Sciatic nerve (tissue), 2 donors: Measurements from ENCODE around the gene STIP1. TPM values are rescaled to one million over a fixed set of nuclear protein-coding genes. Genes with fewer than 3 reads are reported as not detected.

Experiments
- ATAC-seq: fragments of 200-7000 bp; cut with Tn5 transposase; one replicate; pipeline ENCODE4 v1.9.1; 2020; ENCODE audit warnings: mild to moderate bottlenecking, moderate library complexity
- DNase-seq: peaks from one replicate; pipeline ENCODE4 v3.0.0-alpha.2; 2020; ENCODE audit warnings: low spot score
- intact Hi-C: fragments of 100-400 bp; cut with DNase I; formaldehyde crosslinking; loops from one replicate; pipeline ENCODE4 v1.14.2; 2022
- total RNA-seq: library from RNA; stranded (reverse); fragmentation: NEBNext Ultra II Directional; extraction: Animal tissue kit (Norgen Biotek cat#: 25700); gene quantifications from one replicate; pipeline ENCODE4 v1.2.1, GENCODE V29; 2021
- donor health status: DM: no; HTN: no; CAD: no.
- donor health status: DM: no; HTN: no; CAD: no.

STIP1 gene
- total RNA-seq, 1 donor from 2014 or later: 87.6 TPM

- intact Hi-C loops: no loop called here
- ATAC-seq (no peak), DNase-seq (no peak)
Observed at GRCh38 chr11:64183890-64184289, 2.1 kb upstream of the STIP1 start.

- ATAC-seq: peak; percentile 66
- DNase-seq: peak; percentile 91
- intact Hi-C loops: no loop called here
Observed at GRCh38 chr11:64185175-64185692, 737 bp upstream of the STIP1 start.

- no peak for DNase-seq
- intact Hi-C loops: no loop called here
- ATAC-seq: no peak
Observed at GRCh38 chr11:64186492-64187165, 658 bp downstream of the STIP1 start.

GRCh38 chr11:64192434-64192833 lies 6.5 kb downstream of the STIP1 start:
- no peak for ATAC-seq
- intact Hi-C loops: no loop called here
- DNase-seq: no peak

- ATAC-seq (no peak), DNase-seq (no peak)
- intact Hi-C loops: no loop called here
Observed at GRCh38 chr11:64196626-64197025, 10.7 kb downstream of the STIP1 start.

GRCh38 chr11:64198511-64198910 lies 12.5 kb downstream of the STIP1 start:
- DNase-seq: no peak
- intact Hi-C loops: no loop called here
- ATAC-seq: no peak

GRCh38 chr11:64201543-64201942 lies 15.6 kb downstream of the STIP1 start:
- no peak for ATAC-seq
- intact Hi-C loops: loop anchor here (10.0 kb wide), 1 partner anchor 93 kb away; the partner anchor contains the start of gene KCNK4
- no peak for DNase-seq

GRCh38 chr11:64202992-64203391 lies 17.0 kb downstream of the STIP1 start:
- ATAC-seq: no peak
- intact Hi-C loops: loop anchor here (10.0 kb wide), 1 partner anchor 92 kb away; the partner anchor contains the start of gene KCNK4
- no peak for DNase-seq

- ATAC-seq (no peak), DNase-seq (no peak)
- intact Hi-C loops: loop anchor here (10.0 kb wide), 1 partner anchor 91 kb away; the partner anchor contains the start of gene KCNK4
Observed at GRCh38 chr11:64203421-64204079, 17.6 kb downstream of the STIP1 start.

- ATAC-seq (no peak), DNase-seq (no peak)
- intact Hi-C loops: loop anchor here (10.0 kb wide), 1 partner anchor 91 kb away; the partner anchor contains the start of gene KCNK4
Observed at GRCh38 chr11:64204080-64204440, 18.1 kb downstream of the STIP1 start.

GRCh38 chr11:64204464-64204989 lies 18.6 kb downstream of the STIP1 start:
- peak; percentile 93 for DNase-seq
- intact Hi-C loops: loop anchor here (10.0 kb wide), 1 partner anchor 90 kb away; the partner anchor contains the start of gene KCNK4
- ATAC-seq: peak; percentile 80

- peak; percentile 56 for ATAC-seq
- no peak for DNase-seq
- intact Hi-C loops: loop anchor here (10.0 kb wide), 1 partner anchor 88 kb away; the partner anchor contains the start of gene KCNK4
Observed at GRCh38 chr11:64206457-64207255, 20.7 kb downstream of the STIP1 start, which contains the start of gene FERMT3. TSS of gene FERMT3 (plus strand) at chr11:64206721. CDS start at chr11:64207365, 644 bp downstream.

- peak; percentile 60 for ATAC-seq
- peak; percentile 78 for DNase-seq
- intact Hi-C loops: loop anchor here (10.0 kb wide), 1 partner anchor 87 kb away; the partner anchor contains the start of gene KCNK4
Observed at GRCh38 chr11:64207256-64208085, 21.5 kb downstream of the STIP1 start.

- DNase-seq (no peak), ATAC-seq (peak; percentile 3)
- intact Hi-C loops: loop anchor here (10.0 kb wide), 1 partner anchor 87 kb away; the partner anchor contains the start of gene KCNK4
Observed at GRCh38 chr11:64208086-64208795, 22.3 kb downstream of the STIP1 start.

GRCh38 chr11:64208796-64209562 lies 23.0 kb downstream of the STIP1 start:
- ATAC-seq: no peak
- intact Hi-C loops: loop anchor here (10.0 kb wide), 1 partner anchor 86 kb away; the partner anchor contains the start of gene KCNK4
- no peak for DNase-seq

- DNase-seq (no peak), ATAC-seq (no peak)
- intact Hi-C loops: loop anchor here (10.0 kb wide), 1 partner anchor 85 kb away; the partner anchor contains the start of gene KCNK4
Observed at GRCh38 chr11:64209563-64209843, 23.5 kb downstream of the STIP1 start.
